Mesenteric fat pad (tissue), 1 donor: ENCODE measurements around the gene SLC35G1. TPM values are rescaled to one million over a fixed set of nuclear protein-coding genes. Genes with fewer than 3 reads are reported as not detected.

ENCODE experiments used
- DNase-seq: peaks from one replicate; pipeline ENCODE4 v3.0.0-alpha.2; 2020; ENCODE audit warnings: low spot score
- total RNA-seq: library from RNA; stranded (reverse); fragmentation: NEBNext Ultra II Directional; extraction: Animal tissue kit (Norgen Biotek cat#: 25700); gene quantifications from one replicate; pipeline ENCODE4 v1.2.1, GENCODE V29; 2021
- donor health status: DM: yes; HTN: yes; CAD: no.

Gene SLC35G1
- total RNA-seq, 1 donor from 2014 or later: 6.2 TPM

GRCh38 chr10:93947524-93947923, 53.7 kb downstream of the SLC35G1 start:
- no peak for DNase-seq

- DNase-seq: no peak
Measured at GRCh38 chr10:93951905-93952304, 58.1 kb downstream of the SLC35G1 start.

Other genes with a start within 250 kb of the SLC35G1 start
- gene FRA10AC1, start 191.4 kb upstream of the SLC35G1 start, total RNA-seq: 18.4 TPM
- not detected for gene LGI1, start 136.0 kb upstream of the SLC35G1 start, total RNA-seq
- gene PLCE1, start 100.0 kb downstream of the SLC35G1 start, total RNA-seq: 5.7 TPM